ENCODE results near the gene ST6GAL1.
"Not testable (repeated sequence)": the region's sequence is repeated elsewhere in the genome, so short reads cannot be mapped to it uniquely, and the experiment has no call there.

The ST6GAL1 gene

GRCh38 chr3:186990878-186991308 lies 60.6 kb downstream of the ST6GAL1 start:
- H3K36me3 ChIP-seq (ENCODE audit: insufficient read depth, insufficient read length, low read length): peaks cover 12% of the 10 kb centered on the region
- H3K9me3 ChIP-seq (ENCODE audit: insufficient read depth, low read length): no peaks in the 10 kb centered on the region
- TF ChIP-seq YY1 (IDR thresholded peaks at IDR 0.05; ENCODE audit: insufficient read depth, insufficient read length) (no peak), ZNF274 (IDR thresholded peaks at IDR 0.05; ENCODE audit: low read depth, low read length) (no peak), SUZ12 (IDR thresholded peaks at IDR 0.05; ENCODE audit: extremely low read depth, insufficient read depth, insufficient read length) (no peak)
- H3K4me3 ChIP-seq (ENCODE audit: insufficient read length, low read depth): no peak overlapping the region
- no peak overlapping the region for H3K9ac ChIP-seq (ENCODE audit: insufficient read length, low read depth)
- H3K27me3 ChIP-seq (ENCODE audit: insufficient read depth, insufficient read length): no peaks in the 10 kb centered on the region
- DNase-seq (ENCODE audit: low read depth, low spot score): no peak
- H3K4me1 ChIP-seq (ENCODE audit: insufficient read depth, insufficient read length): no peaks in the 10 kb centered on the region

GRCh38 chr3:186991470-186991869 lies 61.1 kb downstream of the ST6GAL1 start:
- Histone ChIP-seq H3K9me3 (ENCODE audit: insufficient read depth, low read length) (no peaks in the 10 kb centered on the region), H3K9ac (ENCODE audit: insufficient read length, low read depth) (no peak overlapping the region), H3K4me3 (ENCODE audit: insufficient read length, low read depth) (no peak overlapping the region), H3K4me1 (ENCODE audit: insufficient read depth, insufficient read length) (no peaks in the 10 kb centered on the region), H3K27me3 (ENCODE audit: insufficient read depth, insufficient read length) (no peaks in the 10 kb centered on the region), H3K36me3 (ENCODE audit: insufficient read depth, insufficient read length, low read length) (peaks cover 12% of the 10 kb centered on the region)
- TF ChIP-seq SUZ12 (IDR thresholded peaks at IDR 0.05; ENCODE audit: extremely low read depth, insufficient read depth, insufficient read length) (no peak), ZNF274 (IDR thresholded peaks at IDR 0.05; ENCODE audit: low read depth, low read length) (no peak), YY1 (IDR thresholded peaks at IDR 0.05; ENCODE audit: insufficient read depth, insufficient read length) (no peak)
- no peak for DNase-seq (ENCODE audit: low read depth, low spot score)

- not testable (repeated sequence) for H3K4me1 ChIP-seq (ENCODE audit: insufficient read depth, insufficient read length); H3K9me3 ChIP-seq (ENCODE audit: insufficient read depth, low read length); DNase-seq (ENCODE audit: low read depth, low spot score); H3K27me3 ChIP-seq (ENCODE audit: insufficient read depth, insufficient read length); H3K4me3 ChIP-seq (ENCODE audit: insufficient read length, low read depth); H3K9ac ChIP-seq (ENCODE audit: insufficient read length, low read depth)
- H3K36me3 ChIP-seq (ENCODE audit: insufficient read depth, insufficient read length, low read length): peaks cover 16% of the 10 kb centered on the region
Observed at GRCh38 chr3:186992096-186992495, 61.8 kb downstream of the ST6GAL1 start.

DNA sequence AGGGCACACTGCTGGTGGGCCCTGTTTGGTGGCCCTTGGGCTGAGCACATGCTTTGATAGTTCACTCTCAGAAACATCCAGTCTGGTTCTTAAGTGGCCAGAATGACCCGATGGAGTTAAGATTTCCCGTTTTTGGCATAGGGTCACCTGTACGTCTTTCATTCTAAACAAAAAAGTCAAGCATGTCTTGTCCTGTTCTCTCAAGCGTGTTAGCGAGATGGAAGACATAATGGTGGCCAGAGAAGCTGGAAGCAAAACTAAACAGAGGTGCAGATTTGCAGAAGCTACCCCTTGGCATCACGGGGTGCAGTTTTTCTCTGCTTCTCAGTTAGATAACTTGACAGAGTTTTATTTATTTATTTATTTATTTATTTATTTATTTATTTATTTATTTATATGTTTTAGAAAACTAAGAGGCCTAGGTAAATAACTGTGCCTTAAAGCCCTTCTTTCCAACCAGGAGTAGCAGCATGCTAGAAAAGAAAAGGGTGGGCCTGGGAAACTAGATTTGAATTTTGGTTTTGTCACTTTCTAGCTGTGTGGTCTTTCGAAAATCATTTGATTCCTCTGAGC lies 63.0 kb downstream of the ST6GAL1 start:
- Histone ChIP-seq H3K36me3 (ENCODE audit: insufficient read depth, insufficient read length, low read length) (peaks cover 18% of the 10 kb centered on the region), H3K4me1 (ENCODE audit: insufficient read depth, insufficient read length) (peaks cover 3% of the 10 kb centered on the region), H3K9ac (ENCODE audit: insufficient read length, low read depth) (no peak overlapping the region), H3K9me3 (ENCODE audit: insufficient read depth, low read length) (no peaks in the 10 kb centered on the region), H3K27me3 (ENCODE audit: insufficient read depth, insufficient read length) (no peaks in the 10 kb centered on the region), H3K4me3 (ENCODE audit: insufficient read length, low read depth) (no peak overlapping the region)
- TF ChIP-seq ZNF274 (IDR thresholded peaks at IDR 0.05; ENCODE audit: low read depth, low read length) (no peak), YY1 (IDR thresholded peaks at IDR 0.05; ENCODE audit: insufficient read depth, insufficient read length) (no peak), SUZ12 (IDR thresholded peaks at IDR 0.05; ENCODE audit: extremely low read depth, insufficient read depth, insufficient read length) (no peak)
- no peak for DNase-seq (ENCODE audit: low read depth, low spot score)

DNA sequence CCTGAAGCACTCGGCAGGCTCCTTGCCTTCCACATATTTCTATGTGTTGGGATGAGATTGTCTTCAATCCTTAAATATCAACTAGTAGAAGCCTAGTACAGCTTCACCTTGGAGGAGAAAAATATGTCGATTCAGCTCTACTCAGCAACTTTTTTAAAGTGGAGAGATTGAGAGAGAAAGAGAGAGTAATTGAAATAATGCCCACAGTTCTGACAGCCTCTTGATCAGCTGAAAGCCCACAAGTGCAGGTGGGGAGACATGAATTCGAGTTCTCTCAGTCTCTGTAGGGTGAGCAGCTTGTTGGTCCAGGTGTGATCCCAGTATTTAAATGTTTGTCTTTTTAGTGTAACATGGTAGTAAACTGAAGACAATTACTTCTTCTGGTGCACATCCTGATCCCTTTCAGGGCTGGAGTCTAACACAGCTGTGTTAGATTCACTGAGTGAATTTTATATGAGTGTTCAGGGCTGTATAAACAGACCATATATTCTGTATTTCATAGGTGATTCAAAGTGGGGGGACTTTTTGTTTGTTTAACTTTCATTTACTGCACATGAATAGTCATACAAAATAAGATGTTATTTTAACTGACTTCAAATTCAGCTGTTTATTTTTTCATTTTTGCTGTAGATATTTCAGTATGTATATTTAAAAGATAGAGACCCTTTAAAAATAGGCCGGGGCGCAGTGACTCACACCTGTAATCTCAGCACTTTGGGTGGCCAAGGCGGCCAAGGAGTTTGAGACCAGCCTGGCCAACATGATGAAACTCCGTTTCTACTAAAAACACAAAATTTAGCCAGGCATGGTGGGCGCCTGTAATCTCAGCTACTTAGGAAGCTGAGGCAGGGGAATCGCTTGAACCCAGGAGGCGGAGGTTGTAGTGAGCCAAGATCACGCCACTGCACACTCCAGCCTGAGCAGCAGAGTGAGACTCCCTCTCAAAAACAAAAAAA lies 64.0 kb downstream of the ST6GAL1 start:
- Histone ChIP-seq H3K9ac (ENCODE audit: insufficient read length, low read depth) (no peak overlapping the region), H3K9me3 (ENCODE audit: insufficient read depth, low read length) (no peaks in the 10 kb centered on the region), H3K27me3 (ENCODE audit: insufficient read depth, insufficient read length) (no peaks in the 10 kb centered on the region), H3K4me1 (ENCODE audit: insufficient read depth, insufficient read length) (peaks cover 3% of the 10 kb centered on the region), H3K36me3 (ENCODE audit: insufficient read depth, insufficient read length, low read length) (peaks cover 18% of the 10 kb centered on the region), H3K4me3 (ENCODE audit: insufficient read length, low read depth) (no peak overlapping the region)
- TF ChIP-seq YY1 (IDR thresholded peaks at IDR 0.05; ENCODE audit: insufficient read depth, insufficient read length): no peak
- no peak for TF ChIP-seq ZNF274 (IDR thresholded peaks at IDR 0.05; ENCODE audit: low read depth, low read length)
- TF ChIP-seq SUZ12 (IDR thresholded peaks at IDR 0.05; ENCODE audit: extremely low read depth, insufficient read depth, insufficient read length): no peak
- no peak for DNase-seq (ENCODE audit: low read depth, low spot score)

GRCh38 chr3:186996356-186996755 lies 66.0 kb downstream of the ST6GAL1 start:
- Histone ChIP-seq H3K9ac (ENCODE audit: insufficient read length, low read depth) (no peak overlapping the region), H3K9me3 (ENCODE audit: insufficient read depth, low read length) (no peaks in the 10 kb centered on the region), H3K4me1 (ENCODE audit: insufficient read depth, insufficient read length) (peaks cover 5% of the 10 kb centered on the region), H3K36me3 (ENCODE audit: insufficient read depth, insufficient read length, low read length) (peaks cover 21% of the 10 kb centered on the region), H3K27me3 (ENCODE audit: insufficient read depth, insufficient read length) (no peaks in the 10 kb centered on the region), H3K4me3 (ENCODE audit: insufficient read length, low read depth) (no peak overlapping the region)
- DNase-seq (ENCODE audit: low read depth, low spot score): no peak
- no peak for TF ChIP-seq SUZ12 (IDR thresholded peaks at IDR 0.05; ENCODE audit: extremely low read depth, insufficient read depth, insufficient read length)
- TF ChIP-seq YY1 (IDR thresholded peaks at IDR 0.05; ENCODE audit: insufficient read depth, insufficient read length): no peak
- no peak for TF ChIP-seq ZNF274 (IDR thresholded peaks at IDR 0.05; ENCODE audit: low read depth, low read length)

DNA sequence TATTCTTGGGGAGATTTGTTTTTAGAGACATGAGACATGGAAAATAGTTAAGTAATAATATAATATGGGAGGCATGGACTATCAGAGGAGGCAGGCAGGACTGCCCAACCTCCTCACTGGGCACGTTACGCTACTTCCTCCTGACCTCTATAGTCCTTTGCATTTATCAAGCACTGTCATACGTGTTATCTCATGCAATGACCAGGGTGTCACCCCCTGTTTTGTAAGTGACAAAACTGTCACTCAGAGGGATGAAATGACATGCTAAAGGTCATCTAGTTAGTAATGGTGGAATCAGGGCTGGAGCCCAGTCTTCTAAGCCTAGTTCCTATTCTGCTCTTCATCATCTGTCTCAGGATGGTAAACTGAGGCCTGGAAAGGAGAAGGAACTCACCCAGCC lies 66.7 kb downstream of the ST6GAL1 start:
- Histone ChIP-seq H3K9ac (ENCODE audit: insufficient read length, low read depth) (no peak overlapping the region), H3K27me3 (ENCODE audit: insufficient read depth, insufficient read length) (no peaks in the 10 kb centered on the region), H3K36me3 (ENCODE audit: insufficient read depth, insufficient read length, low read length) (peaks cover 17% of the 10 kb centered on the region), H3K4me3 (ENCODE audit: insufficient read length, low read depth) (no peak overlapping the region), H3K9me3 (ENCODE audit: insufficient read depth, low read length) (no peaks in the 10 kb centered on the region), H3K4me1 (ENCODE audit: insufficient read depth, insufficient read length) (peaks cover 5% of the 10 kb centered on the region)
- DNase-seq (ENCODE audit: low read depth, low spot score): no peak
- TF ChIP-seq YY1 (IDR thresholded peaks at IDR 0.05; ENCODE audit: insufficient read depth, insufficient read length) (no peak), ZNF274 (IDR thresholded peaks at IDR 0.05; ENCODE audit: low read depth, low read length) (no peak), SUZ12 (IDR thresholded peaks at IDR 0.05; ENCODE audit: extremely low read depth, insufficient read depth, insufficient read length) (no peak)
